Thyroid gland (tissue), 4 donors: ENCODE data around the gene CSNK1A1.

Experiments used
- CTCF ChIP-seq, 6 experiments: fragments of 200-600 bp in 3 of 6; fragments of 450-650 bp in 3 of 6; sonication (generic) in 3 of 6; IDR thresholded peaks; one replicate each; pipeline ENCODE4 v1.5.1; 2016 to 2019; ENCODE audit warnings: antibody characterized with exemption in 6 of 6, mild to moderate bottlenecking in 2 of 6, inconsistent platforms in 1 of 6, moderate library complexity in 1 of 6
- POLR2A ChIP-seq, 2 donors: fragments of 450-650 bp; IDR thresholded peaks; one replicate each; pipeline ENCODE4 v1.6.1; 2017; ENCODE audit warnings: antibody characterized with exemption in 2 of 2, mild to moderate bottlenecking in 2 of 2, moderate library complexity in 1 of 2

GRCh38 chr5:149580808-149581191, 29.6 kb upstream of the CSNK1A1 start:
- no peak for TF ChIP-seq CTCF (IDR thresholded peaks at IDR 0.05)
- no peak for TF ChIP-seq POLR2A (IDR thresholded peaks at IDR 0.05)
